ACHN (cell line): ENCODE data around the gene GPANK1.

Experiments
- DNase-seq: peaks from one replicate; pipeline ENCODE4 v3.0.0-alpha.2; 2015
- in situ Hi-C: cut with HindIII; loops from 2 replicates; pipeline ENCODE4 v1.10.0; 2017; ENCODE audit warnings: low sequenced_read_pairs, low pct_ligation_motif_present, low pct_unique_long_range_greater_than_20kb

Gene GPANK1

GRCh38 chr6:31666337-31666965 lies 1.7 kb upstream of the GPANK1 start:
- in situ Hi-C loops = no loop called here
- DNase-seq = no peak

- in situ Hi-C loops = no loop called here
- peak; percentile 94 for DNase-seq
Measured at GRCh38 chr6:31665501-31666336, 922 bp upstream of the GPANK1 start, which contains the start of gene CSNK2B. CSNK2B (plus strand) TSS chr6:31666080; CDS start chr6:31666832, 752 bp downstream.

- in situ Hi-C loops = no loop called here
- DNase-seq = peak; percentile 70
Measured at GRCh38 chr6:31663961-31664789, 622 bp downstream of the GPANK1 start.

GRCh38 chr6:31663126-31663960 lies 1.5 kb downstream of the GPANK1 start:
- DNase-seq = no peak
- in situ Hi-C loops = no loop called here

GRCh38 chr6:31662124-31662723 lies 2.6 kb downstream of the GPANK1 start:
- in situ Hi-C loops = no loop called here
- no peak for DNase-seq

GRCh38 chr6:31661262-31662123 lies 3.3 kb downstream of the GPANK1 start:
- in situ Hi-C loops = no loop called here
- no peak for DNase-seq

- in situ Hi-C loops = no loop called here
- DNase-seq = peak; percentile 77
Measured at GRCh38 chr6:31660381-31661261, 4.2 kb downstream of the GPANK1 start, which contains the start of gene C6orf47. C6orf47 (minus strand) TSS chr6:31660778; CDS start chr6:31659947, 831 bp downstream.

GRCh38 chr6:31659649-31660380 lies 5.0 kb downstream of the GPANK1 start:
- in situ Hi-C loops = no loop called here
- peak; percentile 49 for DNase-seq

- no peak for DNase-seq
- in situ Hi-C loops = no loop called here
Measured at GRCh38 chr6:31658983-31659648, 5.7 kb downstream of the GPANK1 start.

- in situ Hi-C loops = no loop called here
- DNase-seq = no peak
Measured at GRCh38 chr6:31658158-31658688, 6.6 kb downstream of the GPANK1 start.

GRCh38 chr6:31657406-31658157 lies 7.2 kb downstream of the GPANK1 start:
- no peak for DNase-seq
- in situ Hi-C loops = no loop called here

GRCh38 chr6:31655349-31656237 lies 9.2 kb downstream of the GPANK1 start, which contains the start of gene APOM:
APOM (plus strand) TSS chr6:31655894; CDS start chr6:31655967, 73 bp downstream.
- in situ Hi-C loops = no loop called here

More at GRCh38 chr6:31655349-31656237, 9.2 kb downstream of the GPANK1 start, which contains the start of gene APOM:
- no peak for DNase-seq
